ENCODE results near the gene STK38L.

The STK38L gene

DNA sequence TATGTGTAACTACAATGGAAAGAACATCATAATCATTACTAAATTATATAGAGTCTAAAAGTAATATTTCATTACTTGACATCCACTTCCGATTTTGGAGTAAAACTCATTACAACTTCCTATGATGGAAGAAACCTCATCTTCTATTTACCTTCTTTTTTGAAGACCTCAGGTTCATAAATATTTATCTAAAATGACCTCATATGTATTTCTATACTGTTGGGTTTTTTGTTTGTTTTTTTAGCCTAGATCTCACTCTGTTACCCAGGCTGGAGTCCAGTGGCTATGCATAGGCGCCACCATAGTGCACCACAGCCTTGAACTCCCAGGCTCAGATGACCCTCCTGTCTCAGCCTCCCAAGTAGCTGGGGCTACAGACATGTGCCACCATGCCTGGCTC, 48.6 kb downstream of the STK38L start:
- Histone ChIP-seq H3K4me3 (ENCODE audit: low read depth, low read length) (no peak overlapping the region), H3K36me3 (no peaks in the 10 kb centered on the region), H3K27me3 (ENCODE audit: insufficient read depth, low read depth, severe bottlenecking) (no peaks in the 10 kb centered on the region), H3K9me3 (ENCODE audit: severe bottlenecking) (no peaks in the 10 kb centered on the region), H3K27ac (no peak overlapping the region)
- no peak for DNase-seq
- TF ChIP-seq, protein P1, sequence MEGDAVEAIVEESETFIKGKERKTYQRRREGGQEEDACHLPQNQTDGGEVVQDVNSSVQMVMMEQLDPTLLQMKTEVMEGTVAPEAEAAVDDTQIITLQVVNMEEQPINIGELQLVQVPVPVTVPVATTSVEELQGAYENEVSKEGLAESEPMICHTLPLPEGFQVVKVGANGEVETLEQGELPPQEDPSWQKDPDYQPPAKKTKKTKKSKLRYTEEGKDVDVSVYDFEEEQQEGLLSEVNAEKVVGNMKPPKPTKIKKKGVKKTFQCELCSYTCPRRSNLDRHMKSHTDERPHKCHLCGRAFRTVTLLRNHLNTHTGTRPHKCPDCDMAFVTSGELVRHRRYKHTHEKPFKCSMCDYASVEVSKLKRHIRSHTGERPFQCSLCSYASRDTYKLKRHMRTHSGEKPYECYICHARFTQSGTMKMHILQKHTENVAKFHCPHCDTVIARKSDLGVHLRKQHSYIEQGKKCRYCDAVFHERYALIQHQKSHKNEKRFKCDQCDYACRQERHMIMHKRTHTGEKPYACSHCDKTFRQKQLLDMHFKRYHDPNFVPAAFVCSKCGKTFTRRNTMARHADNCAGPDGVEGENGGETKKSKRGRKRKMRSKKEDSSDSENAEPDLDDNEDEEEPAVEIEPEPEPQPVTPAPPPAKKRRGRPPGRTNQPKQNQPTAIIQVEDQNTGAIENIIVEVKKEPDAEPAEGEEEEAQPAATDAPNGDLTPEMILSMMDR (IDR thresholded peaks at IDR 0.05; ENCODE audit: low read depth, low read length), result no peak

DNA sequence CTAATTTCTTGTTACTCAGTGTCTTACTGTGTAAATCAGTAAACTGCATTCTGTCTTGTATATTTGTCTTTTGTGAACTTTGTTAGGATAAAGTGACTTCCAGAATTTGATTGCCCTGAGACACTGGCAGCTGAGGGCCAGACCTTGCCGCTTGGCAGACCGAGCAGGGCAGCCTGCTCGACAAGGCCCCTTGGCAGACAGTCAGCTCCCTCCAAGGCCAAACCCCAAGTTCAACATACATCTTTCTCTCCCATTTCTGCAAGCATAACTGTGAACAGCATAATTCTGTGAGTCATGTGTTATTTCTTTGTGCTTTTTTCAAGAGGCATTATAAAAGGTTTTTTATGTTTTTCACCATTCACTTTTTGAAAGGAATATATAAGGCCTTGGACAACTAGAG, 49.4 kb downstream of the STK38L start:
- H3K36me3 ChIP-seq, result no peaks in the 10 kb centered on the region; the same call in 1 of the 2 replicates
- H3K9me3 ChIP-seq (ENCODE audit: severe bottlenecking), result no peaks in the 10 kb centered on the region
- DNase-seq, result no peak
- H3K27ac ChIP-seq, result no peak overlapping the region
- no peak overlapping the region for H3K4me3 ChIP-seq (ENCODE audit: low read depth, low read length)
- TF ChIP-seq, protein P1 (IDR thresholded peaks at IDR 0.05; ENCODE audit: low read depth, low read length), result no peak
- no peaks in the 10 kb centered on the region for H3K27me3 ChIP-seq (ENCODE audit: insufficient read depth, low read depth, severe bottlenecking)

DNA sequence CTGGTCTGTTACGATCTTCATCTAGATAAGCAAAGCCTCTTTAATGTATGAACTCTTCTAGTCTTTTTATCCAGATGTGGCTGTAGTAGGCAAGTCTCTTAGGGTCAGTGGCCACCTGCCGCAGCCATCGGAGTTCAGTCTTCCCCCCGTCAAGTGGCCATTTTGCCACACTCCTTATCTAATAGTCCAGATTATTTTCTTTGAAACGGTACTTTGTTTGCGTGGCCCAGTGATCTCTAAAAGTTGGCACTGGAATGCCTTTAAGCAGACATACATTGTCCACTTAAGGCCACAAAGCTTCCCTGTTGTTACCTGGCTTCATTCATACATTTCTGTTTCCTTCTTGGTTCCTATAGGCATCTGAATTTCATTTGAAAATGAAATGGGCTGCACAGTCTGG, 52.6 kb downstream of the STK38L start:
- Histone ChIP-seq H3K9me3 (ENCODE audit: severe bottlenecking) (no peaks in the 10 kb centered on the region), H3K27ac (no peak overlapping the region), H3K27me3 (ENCODE audit: insufficient read depth, low read depth, severe bottlenecking) (no peaks in the 10 kb centered on the region), H3K4me3 (ENCODE audit: low read depth, low read length) (no peak overlapping the region), H3K36me3 (no peaks in the 10 kb centered on the region; the same call in 1 of the 2 replicates)
- TF ChIP-seq, protein P1 (IDR thresholded peaks at IDR 0.05; ENCODE audit: low read depth, low read length), result no peak
- DNase-seq, result no peak

DNA sequence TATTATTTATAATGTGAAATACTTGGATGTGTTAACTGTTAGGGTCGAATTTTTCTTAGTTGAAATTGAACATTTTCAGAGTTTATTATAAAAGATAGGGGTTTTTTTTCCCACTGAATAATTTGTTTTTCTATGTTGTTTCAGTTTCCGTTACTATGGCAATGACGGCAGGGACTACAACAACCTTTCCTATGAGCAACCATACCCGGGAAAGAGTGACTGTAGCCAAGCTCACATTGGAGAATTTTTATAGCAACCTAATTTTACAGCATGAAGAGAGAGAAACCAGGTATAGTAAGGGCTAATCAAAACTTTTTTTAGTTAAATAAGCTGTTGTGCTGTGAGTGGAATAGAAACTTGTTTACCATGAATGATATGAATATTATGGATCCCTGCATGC, 53.5 kb downstream of the STK38L start:
- DNase-seq, result no peak
- Histone ChIP-seq H3K4me3 (ENCODE audit: low read depth, low read length) (no peak overlapping the region), H3K27ac (no peak overlapping the region), H3K36me3 (no peaks in the 10 kb centered on the region; the same call in 1 of the 2 replicates), H3K9me3 (ENCODE audit: severe bottlenecking) (no peaks in the 10 kb centered on the region), H3K27me3 (ENCODE audit: insufficient read depth, low read depth, severe bottlenecking) (no peaks in the 10 kb centered on the region)
- TF ChIP-seq, protein P1 (IDR thresholded peaks at IDR 0.05; ENCODE audit: low read depth, low read length), result no peak

DNA sequence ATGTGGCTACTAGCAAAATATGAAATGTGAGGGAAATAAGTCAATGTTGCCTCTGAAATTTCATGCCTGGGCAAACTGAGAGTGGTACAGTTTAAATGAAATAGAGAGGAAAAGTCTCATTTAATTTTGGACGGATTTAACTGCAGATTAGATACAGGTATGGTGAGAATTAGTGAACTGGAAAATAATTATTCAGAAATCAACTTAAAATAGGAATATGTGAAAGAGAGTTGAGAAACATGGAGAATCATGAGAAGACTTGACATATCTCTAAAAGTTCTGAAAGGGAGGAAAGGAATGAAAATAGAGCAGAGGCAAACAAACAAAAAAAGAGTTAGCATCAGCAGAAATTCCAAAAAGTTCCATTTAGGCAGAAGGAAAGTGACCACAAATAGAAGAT, 55.0 kb downstream of the STK38L start:
- Histone ChIP-seq H3K27ac (no peak overlapping the region), H3K4me3 (ENCODE audit: low read depth, low read length) (no peak overlapping the region), H3K36me3 (no peaks in the 10 kb centered on the region; the same call in 1 of the 2 replicates), H3K9me3 (ENCODE audit: severe bottlenecking) (no peaks in the 10 kb centered on the region), H3K27me3 (ENCODE audit: insufficient read depth, low read depth, severe bottlenecking) (no peaks in the 10 kb centered on the region)
- TF ChIP-seq, protein P1 (IDR thresholded peaks at IDR 0.05; ENCODE audit: low read depth, low read length), result no peak
- no peak for DNase-seq

DNA sequence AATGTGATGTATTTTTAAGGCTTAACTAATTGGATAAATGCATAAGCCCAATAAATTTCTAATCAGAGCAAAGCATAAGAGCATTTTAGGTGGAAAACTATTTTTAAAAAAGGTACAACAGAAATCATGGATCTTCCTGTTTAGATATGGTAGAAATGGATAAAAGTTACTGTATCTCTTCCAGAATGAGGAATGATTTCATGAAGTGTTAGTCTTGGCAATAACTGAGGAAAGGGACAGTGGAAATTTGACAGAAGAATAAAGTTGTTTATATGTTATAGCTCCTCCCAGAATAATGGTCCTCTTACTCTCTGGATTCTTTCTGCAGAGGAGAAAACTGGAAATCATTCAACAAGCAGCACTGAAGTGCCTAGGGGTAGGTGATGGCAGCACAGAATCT, 56.1 kb downstream of the STK38L start:
- H3K36me3 ChIP-seq, result no peaks in the 10 kb centered on the region; the same call in 1 of the 2 replicates
- H3K27ac ChIP-seq, result no peak overlapping the region
- DNase-seq, result no peak
- TF ChIP-seq, protein P1 (IDR thresholded peaks at IDR 0.05; ENCODE audit: low read depth, low read length), result no peak
- H3K4me3 ChIP-seq (ENCODE audit: low read depth, low read length), result no peak overlapping the region
- no peaks in the 10 kb centered on the region for H3K27me3 ChIP-seq (ENCODE audit: insufficient read depth, low read depth, severe bottlenecking)
- H3K9me3 ChIP-seq (ENCODE audit: severe bottlenecking), result no peaks in the 10 kb centered on the region
